GM23248 (cell line): ENCODE measurements around the gene NUB1. TPM values are rescaled to one million over a fixed set of nuclear protein-coding genes. Genes with fewer than 3 reads are reported as not detected.

Experiments
- DNase-seq: peaks from one replicate; pipeline ENCODE4 v3.0.0-alpha.2; 2015
- H2AFZ ChIP-seq: fragments of 200-600 bp; sonication (generic); 2 replicates; pipeline ENCODE4 v1.6.1; 2016; ENCODE audit warnings: antibody characterized with exemption
- H3F3A ChIP-seq: fragments of 200-600 bp; sonication (generic); 2 replicates; pipeline ENCODE4 v1.6.1; 2016; ENCODE audit warnings: mild to moderate bottlenecking, antibody characterized with exemption, mixed run types; ENCODE audit not compliant: insufficient read depth
- H3K27ac ChIP-seq: fragments of 200-600 bp; sonication (generic); 2 replicates; pipeline ENCODE4 v1.5.1; 2016; ENCODE audit warnings: mild to moderate bottlenecking
- H3K27me3 ChIP-seq: fragments of 200-600 bp; sonication (generic); replicated peaks from 2 replicates; pipeline ENCODE4 v1.6.1; 2016; ENCODE audit warnings: mild to moderate bottlenecking; ENCODE audit not compliant: insufficient read depth
- H3K36me3 ChIP-seq: fragments of 200-600 bp; sonication (generic); 2 replicates; pipeline ENCODE4 v1.6.1; 2016; ENCODE audit warnings: low read depth, mild to moderate bottlenecking
- H3K4me1 ChIP-seq: fragments of 200-600 bp; sonication (generic); 2 replicates; pipeline ENCODE4 v1.6.1; 2016; ENCODE audit warnings: mild to moderate bottlenecking; ENCODE audit not compliant: insufficient read depth
- H3K4me2 ChIP-seq: fragments of 200-600 bp; sonication (generic); one replicate; pipeline ENCODE4 v1.6.1; 2016; ENCODE audit warnings: mild to moderate bottlenecking; ENCODE audit not compliant: unreplicated experiment
- H3K4me3 ChIP-seq: fragments of 200-600 bp; sonication (generic); 2 replicates; pipeline ENCODE4 v1.5.1; 2016; ENCODE audit warnings: mild to moderate bottlenecking
- H3K79me2 ChIP-seq: fragments of 200-600 bp; sonication (generic); 2 replicates; pipeline ENCODE4 v1.6.1; 2016; ENCODE audit warnings: mild to moderate bottlenecking; ENCODE audit not compliant: insufficient read depth
- H3K9ac ChIP-seq: fragments of 200-600 bp; sonication (generic); 2 replicates; pipeline ENCODE4 v1.6.1; 2016; ENCODE audit warnings: mild to moderate bottlenecking
- H3K9me2 ChIP-seq: fragments of 200-600 bp; sonication (generic); 2 replicates; pipeline ENCODE4 v1.6.1; 2016; ENCODE audit warnings: mixed run types, mild to moderate bottlenecking, moderate library complexity; ENCODE audit not compliant: insufficient read depth
- H3K9me3 ChIP-seq: fragments of 200-600 bp; sonication (generic); one replicate; pipeline ENCODE4 v1.6.1; 2017; ENCODE audit warnings: low read depth
- H4K20me1 ChIP-seq: fragments of 200-600 bp; sonication (generic); 2 replicates; pipeline ENCODE4 v1.6.0; 2016; ENCODE audit not compliant: insufficient read depth
- EZH2 ChIP-seq: fragments of 200-600 bp; sonication (generic); IDR thresholded peaks from 2 replicates; pipeline ENCODE4 v1.6.1; 2018; ENCODE audit warnings: antibody characterized with exemption, mild to moderate bottlenecking; ENCODE audit not compliant: insufficient read depth, poor library complexity, severe bottlenecking
- EZH2phosphoT487 ChIP-seq: fragments of 200-600 bp; sonication (generic); IDR thresholded peaks from 2 replicates; pipeline ENCODE4 v1.6.1; 2018; ENCODE audit warnings: antibody characterized with exemption, moderate library complexity, mild to moderate bottlenecking, low read depth; ENCODE audit not compliant: insufficient read depth
- WGBS, 2 experiments: methylation state at CpG; one replicate each; pipeline ENCODE4 v1.1.6; 2015 to 2017; ENCODE audit warnings: low lambda C conversion rate in 2 of 2, low coverage in 1 of 2; ENCODE audit errors: missing lambda C conversion rate in 2 of 2; 5-methylcytosine and 5-hydroxymethylcytosine counted together
- in situ Hi-C: fragments of 300-500 bp; cut with MboI; formaldehyde crosslinking; loops from 2 replicates; pipeline ENCODE4 v1.15.0; 2020
- polyA plus RNA-seq: library from polyadenylated mRNA; unstranded; fragments of >200 nt; fragmentation: Nextera tagmentation; extraction: Ambion mirVana; gene quantifications from 2 replicates; pipeline ENCODE4 v1.2.1, GENCODE V29; 2016
- total RNA-seq: library from RNA; depleted of rRNA; stranded (reverse); fragments of >200 nt; shearing (Covaris generic); gene quantifications from 2 replicates; pipeline ENCODE4 v1.2.3, GENCODE V29; 2014

The NUB1 gene
- total and polyA plus RNA-seq, 2 experiments from 2014 or later: 43.4 to 48.0 TPM

DNA sequence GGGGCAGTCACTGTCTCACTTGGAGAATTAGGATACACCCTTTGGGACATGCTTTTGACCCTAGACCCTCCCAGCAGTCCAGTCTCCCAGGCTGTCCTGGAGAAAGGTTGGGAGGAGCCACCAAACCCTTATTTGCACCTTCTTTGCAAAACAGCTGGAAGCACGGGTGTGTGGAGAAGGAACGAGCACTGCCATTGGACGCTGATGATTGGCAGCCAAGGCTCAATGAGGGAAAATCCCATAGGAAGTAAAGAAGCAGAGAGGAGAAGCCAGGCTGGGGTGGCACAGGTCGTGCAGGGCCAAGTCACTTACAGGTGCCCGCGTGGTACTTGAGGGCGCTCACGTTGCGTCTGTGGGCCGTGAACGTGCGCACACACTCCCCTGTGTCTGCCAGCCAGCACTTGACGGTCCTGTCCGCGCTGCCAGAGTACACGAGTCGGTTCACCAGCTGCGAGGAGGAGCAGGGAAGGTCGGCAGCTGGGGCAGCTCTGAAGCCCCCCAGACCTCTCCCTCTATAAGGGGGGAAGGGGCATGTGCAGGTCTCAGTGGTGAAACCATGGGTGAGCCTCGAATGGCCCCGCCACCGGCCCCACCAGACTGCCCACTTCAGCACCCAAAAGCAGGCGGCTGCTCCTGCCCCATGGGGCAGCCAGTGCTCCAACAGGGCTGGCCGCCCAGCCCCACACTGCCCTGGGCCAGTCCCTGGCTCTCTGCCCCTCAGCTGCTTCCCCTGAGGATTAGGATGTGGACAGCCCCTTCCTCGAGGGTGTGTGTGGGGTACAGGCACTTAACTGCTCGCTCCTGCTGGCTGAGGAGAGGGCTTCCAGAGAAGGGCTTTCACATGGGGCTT is 43.4 kb downstream of the NUB1 start:
- DNase-seq: no peak
- WGBS, 2 experiments: 71 to 73% methylated on average over 25 to 26 of the region's 26 CpGs
- Histone ChIP-seq H3K9me3 (no peaks in the 10 kb centered on the region), H3K4me2 (no peak overlapping the region), H4K20me1 (no peaks in the 10 kb centered on the region), H3K9ac (no peak overlapping the region), H3K27me3 (peaks cover 28% of the 10 kb centered on the region), H3K27ac (no peak overlapping the region), H2AFZ (no peak overlapping the region), H3F3A (no peaks in the 10 kb centered on the region), H3K79me2 (no peaks in the 10 kb centered on the region), H3K9me2 (no peaks in the 10 kb centered on the region), H3K36me3 (no peaks in the 10 kb centered on the region), H3K4me1 (no peaks in the 10 kb centered on the region), H3K4me3 (no peak overlapping the region)
- TF ChIP-seq EZH2phosphoT487: no peak
- TF ChIP-seq EZH2: no peak
- in situ Hi-C loops: no loop called here

GRCh38 chr7:151385626-151386300 is 44.2 kb downstream of the NUB1 start:
- no peak for DNase-seq
- in situ Hi-C loops: no loop called here

DNA sequence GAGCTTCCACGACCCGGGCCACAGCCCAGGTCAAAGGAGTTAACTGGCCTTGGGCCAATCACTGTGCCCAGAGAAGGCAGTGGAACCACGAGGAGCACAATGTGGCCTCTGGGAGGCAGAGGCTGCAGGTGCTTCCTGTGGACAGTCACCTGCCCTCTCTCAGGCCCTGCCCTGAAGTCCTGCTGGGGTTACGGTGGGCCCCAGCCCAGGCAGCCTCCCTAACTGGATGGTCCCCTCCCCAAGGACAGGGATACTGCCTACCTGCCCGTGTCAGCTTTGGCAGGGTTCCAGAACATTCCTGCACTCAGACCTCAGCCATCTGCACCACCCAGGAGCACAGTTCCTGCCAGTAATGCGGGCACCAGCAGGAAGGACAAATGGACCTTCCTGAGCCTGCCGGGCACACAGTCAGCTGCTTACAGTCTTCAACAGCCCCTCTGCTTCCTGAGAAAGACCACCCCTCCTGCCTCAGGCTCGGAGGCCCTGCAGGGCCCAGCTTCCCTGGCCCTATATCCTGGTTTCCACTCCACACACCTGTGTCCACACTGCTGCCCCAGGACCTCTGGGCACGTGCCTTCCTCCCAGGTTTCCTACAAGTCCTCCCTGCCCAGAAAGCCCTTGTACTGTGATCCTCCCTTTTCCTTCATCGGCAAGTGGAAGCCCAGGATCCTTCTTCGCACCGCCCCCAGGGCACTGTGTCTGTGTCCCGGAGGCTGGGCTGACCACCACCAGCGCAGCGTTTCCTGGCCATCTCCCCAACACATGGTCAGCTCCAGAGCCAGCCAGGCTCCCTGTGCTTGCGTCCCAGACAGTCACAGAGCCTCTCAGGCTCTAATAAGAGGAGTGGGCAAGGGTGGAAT is 44.9 kb downstream of the NUB1 start:
- WGBS, 2 experiments: 58 to 60% methylated on average over 14 to 16 of the region's 16 CpGs
- in situ Hi-C loops: no loop called here
- Histone ChIP-seq H3K4me2 (no peak overlapping the region), H3F3A (no peaks in the 10 kb centered on the region), H3K4me1 (no peaks in the 10 kb centered on the region), H3K36me3 (no peaks in the 10 kb centered on the region), H3K27me3 (peaks cover 20% of the 10 kb centered on the region), H3K9ac (no peak overlapping the region), H2AFZ (no peak overlapping the region), H3K9me2 (no peaks in the 10 kb centered on the region), H3K4me3 (no peak overlapping the region), H3K79me2 (no peaks in the 10 kb centered on the region), H3K27ac (no peak overlapping the region), H3K9me3 (no peaks in the 10 kb centered on the region), H4K20me1 (no peaks in the 10 kb centered on the region)
- TF ChIP-seq EZH2phosphoT487: no peak
- no peak for TF ChIP-seq EZH2
- DNase-seq: no peak

More at GRCh38 chr7:151385626-151386300, 44.2 kb downstream of the NUB1 start:
- no peaks in the 10 kb centered on the region for H4K20me1 ChIP-seq
- H2AFZ ChIP-seq: no peak overlapping the region
- no peaks in the 10 kb centered on the region for H3K4me1 ChIP-seq
- TF ChIP-seq EZH2phosphoT487: no peak
- no peak for TF ChIP-seq EZH2
- peaks cover 28% of the 10 kb centered on the region for H3K27me3 ChIP-seq
- H3K9me2 ChIP-seq: no peaks in the 10 kb centered on the region
- no peaks in the 10 kb centered on the region for H3K9me3 ChIP-seq
- H3K4me3 ChIP-seq: no peak overlapping the region
- H3K4me2 ChIP-seq: no peak overlapping the region
- no peaks in the 10 kb centered on the region for H3K79me2 ChIP-seq
- H3K27ac ChIP-seq: no peak overlapping the region
- H3K9ac ChIP-seq: no peak overlapping the region
- H3F3A ChIP-seq: no peaks in the 10 kb centered on the region
- 76 to 77% methylated on average over 26 of the region's 26 CpGs for WGBS, 2 experiments
- H3K36me3 ChIP-seq: no peaks in the 10 kb centered on the region
